HG02852 (cell line): Measurements from ENCODE around the gene DMPK.
"Not testable (repeated sequence)": the region's sequence is repeated elsewhere in the genome, so short reads cannot be mapped to it uniquely, and the experiment has no call there.

Source experiments
- ATAC-seq: cut with Tn5 transposase; IDR thresholded peaks from one replicate; pipeline ENCODE4 v1.9.1; 2021; ENCODE audit warnings: mild to moderate bottlenecking, moderate library complexity; ENCODE audit not compliant: unreplicated experiment

The DMPK gene

GRCh38 chr19:45752639-45753038, 29.7 kb downstream of the DMPK start:
- no peak for ATAC-seq

GRCh38 chr19:45751483-45751882, 30.8 kb downstream of the DMPK start:
- not testable (repeated sequence) for ATAC-seq

DNA sequence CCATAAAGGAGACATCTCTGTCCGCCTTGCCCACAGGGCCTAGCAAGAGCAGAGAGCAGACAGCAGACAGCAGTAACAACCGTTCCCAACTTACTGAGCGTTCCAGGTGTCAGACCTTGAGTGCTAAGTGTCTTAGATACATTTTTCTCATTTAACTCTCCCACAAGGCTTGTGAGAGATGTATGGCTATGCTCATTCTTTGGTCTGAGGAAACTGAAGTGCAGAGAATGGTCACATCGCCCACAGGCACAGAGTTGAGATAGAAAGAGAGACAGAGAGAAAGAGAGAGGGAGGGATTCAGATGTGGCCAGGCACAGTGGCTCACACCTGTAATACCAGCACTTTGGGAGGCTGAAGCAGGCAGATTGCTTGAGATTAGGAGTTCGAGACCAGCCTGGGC, 34.8 kb downstream of the DMPK start:
- ATAC-seq, result no peak

GRCh38 chr19:45746866-45747265, 35.4 kb downstream of the DMPK start:
- ATAC-seq, result no peak

DNA sequence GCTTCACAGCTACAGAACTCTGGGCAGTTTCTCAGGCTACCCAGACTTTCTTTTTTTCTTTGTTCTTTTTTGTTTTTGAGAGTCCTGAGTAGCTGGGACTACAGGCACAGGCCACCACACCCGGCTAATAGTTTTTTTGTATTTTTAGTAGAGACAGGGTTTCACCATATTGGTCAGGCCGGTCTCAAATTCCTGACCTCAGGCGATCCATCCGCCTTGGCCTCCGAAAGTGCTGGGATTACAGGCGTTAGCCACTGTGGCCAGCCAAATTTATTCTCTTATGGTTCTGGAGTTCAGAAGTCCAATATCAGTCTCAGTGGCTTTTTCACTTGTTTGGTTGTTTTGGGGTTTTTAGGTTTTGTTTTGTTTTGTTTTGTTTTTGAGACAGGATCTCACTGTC, 36.7 kb downstream of the DMPK start:
- ATAC-seq, result no peak

DNA sequence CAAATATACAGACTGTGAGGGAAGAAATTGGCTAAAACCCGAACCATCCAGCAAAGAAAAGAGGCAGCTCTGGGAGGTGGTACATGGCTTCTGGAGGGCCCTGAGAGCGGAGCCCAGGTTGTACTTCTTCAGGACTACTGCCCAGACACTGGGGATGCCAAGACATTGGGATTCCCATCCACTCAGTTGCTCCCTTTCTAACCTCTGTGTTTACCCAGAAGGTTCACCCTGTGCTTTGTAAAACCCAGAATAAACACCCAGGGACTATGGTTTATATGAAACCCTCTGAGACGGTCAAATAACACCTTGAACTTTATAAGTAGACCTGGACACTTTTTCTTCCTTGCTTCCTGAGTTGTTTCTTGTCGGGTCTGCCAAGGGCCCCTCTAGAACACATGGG, 39.3 kb downstream of the DMPK start:
- ATAC-seq, result no peak

DNA sequence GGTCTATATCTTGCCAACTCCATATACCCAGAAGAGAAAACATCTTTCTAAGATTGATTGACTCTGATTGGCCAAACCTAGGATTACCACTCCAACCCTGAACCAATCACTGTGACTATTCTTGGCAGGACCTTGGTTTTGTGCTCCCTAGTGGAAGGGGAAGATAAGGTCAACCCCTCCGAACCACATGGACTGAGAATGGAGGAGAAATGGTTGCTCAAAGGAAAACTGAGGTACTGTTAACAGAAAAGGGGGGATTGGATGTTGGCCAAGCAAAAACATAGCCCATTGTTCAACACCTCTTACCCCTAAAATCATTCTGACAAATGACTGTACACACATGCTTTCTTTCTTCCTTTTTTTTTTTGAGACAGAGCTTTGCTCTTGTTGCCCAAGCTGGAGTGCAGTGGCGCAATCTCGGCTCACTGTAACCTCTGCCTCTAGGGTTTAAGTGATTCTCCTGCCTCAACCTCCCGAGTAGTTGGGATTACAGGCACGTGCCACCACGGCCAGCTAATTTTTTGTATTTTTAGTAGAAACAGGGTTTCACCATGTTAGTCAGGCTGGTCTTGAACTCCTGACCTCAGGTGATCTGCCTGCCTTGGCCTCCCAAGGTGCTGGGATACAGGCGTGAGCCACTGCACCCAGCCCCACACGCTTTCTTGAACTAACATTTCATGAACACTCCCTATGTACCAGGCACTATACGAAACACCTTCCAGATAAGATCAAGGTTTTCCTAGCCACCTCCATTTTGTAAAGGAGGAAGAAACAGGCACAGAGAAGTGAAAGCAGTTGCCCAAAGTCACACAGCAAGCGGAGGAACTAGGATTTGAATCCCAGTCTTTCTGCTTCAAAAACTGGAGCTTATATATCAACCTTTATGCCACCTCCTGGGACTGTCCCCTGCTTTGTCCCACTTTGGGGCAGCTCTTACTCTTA, 42.5 kb downstream of the DMPK start:
- no peak for ATAC-seq

GRCh38 chr19:45733160-45733810, 49.0 kb downstream of the DMPK start, which contains the start of gene MEIOSIN:
Gene MEIOSIN (plus strand): TSS chr19:45733439. CDS start chr19:45735377, 1,938 bp downstream.
- ATAC-seq, result no peak

GRCh38 chr19:45730368-45731288, 51.7 kb downstream of the DMPK start, which contains the start of gene FBXO46:
Gene FBXO46 (minus strand): TSS chr19:45730896. CDS start chr19:45713495, 17,401 bp downstream.
- ATAC-seq, result peak; percentile 83

DNA sequence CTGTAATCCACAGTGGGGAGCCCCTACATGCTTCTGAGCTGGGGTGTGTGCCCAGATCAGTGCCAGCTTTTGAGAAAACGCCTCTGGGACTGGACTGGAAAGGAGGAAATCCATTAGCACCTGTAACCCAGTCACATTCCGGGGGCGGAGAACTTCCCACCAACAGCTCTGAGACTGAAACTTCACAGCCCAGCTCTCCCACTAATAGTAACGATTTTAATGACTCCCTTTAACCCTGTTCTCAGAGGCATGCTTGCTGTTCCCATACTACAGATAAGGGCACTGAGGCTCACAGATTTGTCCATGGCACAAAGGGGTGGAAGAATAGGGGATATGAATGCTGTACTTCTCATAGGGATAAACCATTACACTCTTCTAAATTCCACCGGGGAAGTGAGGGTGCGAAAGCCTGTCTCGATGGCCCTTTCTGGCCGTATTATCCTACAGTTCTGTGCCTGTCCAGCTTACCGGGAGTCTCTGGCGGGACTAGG, 52.4 kb downstream of the DMPK start:
- ATAC-seq, result no peak

DNA sequence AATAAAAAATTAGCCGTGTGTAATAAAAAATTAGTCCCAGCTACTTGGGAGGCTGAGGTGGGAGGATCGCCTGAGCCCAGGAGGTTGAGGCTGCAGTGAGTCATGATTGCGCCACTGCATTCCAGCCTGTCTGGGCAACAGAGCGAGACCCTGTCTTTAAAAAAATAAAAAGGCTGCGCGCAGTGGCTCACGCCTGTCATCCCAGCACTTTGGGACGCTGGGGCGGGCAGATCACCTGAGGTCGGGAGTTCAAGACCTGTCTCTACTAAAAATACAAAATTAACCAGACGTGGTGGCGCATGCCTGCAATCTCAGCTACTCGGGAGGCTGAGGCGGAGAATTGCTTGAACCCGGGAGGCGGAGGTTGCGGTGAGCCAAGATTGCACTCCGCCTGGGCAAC, 53.6 kb downstream of the DMPK start:
- not testable (repeated sequence) for ATAC-seq

- not testable (repeated sequence) for ATAC-seq
Observed at GRCh38 chr19:45720065-45720464, 62.2 kb downstream of the DMPK start.
